BE2C (cell line): ENCODE data around the gene NDUFS7.

ENCODE experiments used
- DNase-seq: peaks from one replicate; pipeline ENCODE4 v3.0.0-alpha.2; 2020
- H3K27me3 ChIP-seq: fragments of 250-450 bp; sonication (Bioruptor Pico); 2 replicates; pipeline ENCODE4 v1.5.1; 2020; ENCODE audit warnings: mild to moderate bottlenecking
- H3K36me3 ChIP-seq: fragments of 250-450 bp; sonication (Bioruptor Pico); 2 replicates; pipeline ENCODE4 v1.5.1; 2020; ENCODE audit warnings: mild to moderate bottlenecking
- H3K4me1 ChIP-seq: fragments of 250-450 bp; sonication (Bioruptor Pico); 2 replicates; pipeline ENCODE4 v1.5.1; 2020
- H3K4me3 ChIP-seq: 2 replicates; pipeline ENCODE4 v1.5.1; 2011; ENCODE audit warnings: low read depth, low read length
- H3K9me3 ChIP-seq: fragments of 250-450 bp; sonication (Bioruptor Pico); 2 replicates; pipeline ENCODE4 v1.5.1; 2020
- CTCF ChIP-seq: IDR thresholded peaks from 2 replicates; pipeline ENCODE4 v1.5.1; 2012; ENCODE audit warnings: mild to moderate bottlenecking, low read depth, low read length

The NDUFS7 gene

DNA sequence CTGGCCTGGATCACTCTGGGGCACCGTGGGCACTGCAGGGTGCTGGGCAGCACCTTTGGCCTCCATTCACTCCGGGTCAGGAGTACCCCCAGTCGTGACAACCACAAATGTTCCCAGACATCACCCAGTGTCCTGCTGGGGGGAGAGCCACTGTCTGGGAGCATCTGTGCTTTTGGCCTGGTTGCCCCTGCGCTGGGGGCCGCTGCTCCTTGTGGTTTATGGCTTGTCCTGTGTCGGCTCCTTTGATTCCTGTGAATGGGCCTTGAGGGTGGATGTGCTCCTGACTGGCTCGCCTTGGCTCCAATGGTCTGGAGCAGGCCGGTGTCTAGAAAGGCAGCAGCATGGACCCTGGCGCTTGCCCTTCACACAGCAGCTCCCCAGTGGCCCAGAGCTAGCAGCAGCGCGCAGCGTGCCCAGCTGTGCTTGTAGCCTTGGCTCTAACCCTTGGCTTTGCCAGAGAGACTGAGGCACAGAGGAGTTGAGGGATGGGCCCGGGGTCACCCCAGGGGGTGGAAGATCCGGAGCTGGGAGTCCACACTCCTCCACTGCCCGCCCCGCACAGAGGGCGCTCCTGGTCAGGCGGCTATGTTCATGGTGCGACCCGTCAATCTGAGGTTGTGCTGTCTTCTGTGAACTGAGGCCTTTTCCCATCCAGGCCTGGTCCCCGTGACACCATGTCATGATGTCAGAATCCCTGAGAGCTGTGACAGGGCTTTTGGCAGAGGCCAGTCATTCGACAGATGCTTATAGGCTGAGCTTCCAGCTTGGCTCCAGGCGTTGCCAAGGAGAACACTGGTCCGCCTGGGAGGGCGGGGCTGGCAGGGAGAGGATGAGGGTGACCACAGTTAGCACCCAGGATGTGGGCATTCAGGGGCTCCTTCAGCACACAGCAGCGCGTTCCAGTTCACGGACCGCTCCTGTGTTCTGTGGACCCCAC, 27.8 kb downstream of the NDUFS7 start:
- no peaks in the 10 kb centered on the region for H3K9me3 ChIP-seq
- H3K27me3 ChIP-seq = no peaks in the 10 kb centered on the region
- no peak for TF ChIP-seq CTCF
- H3K4me1 ChIP-seq = peaks cover 27% of the 10 kb centered on the region
- peak; percentile 61 for DNase-seq
- no peak overlapping the region; the same call in 1 of the 2 replicates for H3K4me3 ChIP-seq
- H3K36me3 ChIP-seq = peaks cover 74% of the 10 kb centered on the region

DNA sequence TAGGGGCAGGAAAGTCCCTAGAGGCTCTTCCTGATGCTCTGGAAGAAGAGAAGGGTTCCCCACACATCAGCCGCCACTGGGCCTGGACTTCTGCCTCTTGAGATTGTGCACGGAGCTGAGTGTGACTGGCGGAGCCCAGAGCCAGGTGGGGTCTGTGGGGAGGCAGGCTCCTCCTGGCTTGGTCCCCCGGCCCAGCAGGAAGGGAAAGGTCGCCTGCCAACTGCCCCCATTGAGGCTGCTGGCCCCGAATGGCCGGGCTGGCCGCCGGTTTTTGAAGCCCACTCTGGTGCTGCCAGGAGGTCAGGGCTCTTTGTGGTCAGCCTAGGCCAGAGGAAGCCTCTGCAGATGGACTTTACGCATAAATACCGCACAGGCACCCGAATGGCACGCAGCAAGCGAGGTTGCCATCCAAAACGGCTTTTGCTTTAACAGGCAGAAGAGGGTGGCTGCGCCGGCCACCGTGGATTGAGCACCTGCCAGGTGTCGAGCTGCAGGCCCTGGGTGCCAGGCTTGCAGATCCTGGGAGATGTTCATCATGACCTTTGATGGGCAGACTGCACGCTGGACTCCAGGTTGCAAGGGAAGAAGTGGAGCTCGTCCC, 28.7 kb downstream of the NDUFS7 start:
- no peak for DNase-seq
- no peaks in the 10 kb centered on the region for H3K9me3 ChIP-seq
- peaks cover 27% of the 10 kb centered on the region for H3K4me1 ChIP-seq
- no peaks in the 10 kb centered on the region for H3K27me3 ChIP-seq
- TF ChIP-seq CTCF = no peak
- H3K4me3 ChIP-seq = no peak overlapping the region
- H3K36me3 ChIP-seq = peaks cover 81% of the 10 kb centered on the region

GRCh38 chr19:1412995-1413800, 29.5 kb downstream of the NDUFS7 start:
- no peaks in the 10 kb centered on the region for H3K27me3 ChIP-seq
- TF ChIP-seq CTCF = no peak
- no peak for DNase-seq
- no peak overlapping the region for H3K4me3 ChIP-seq
- H3K9me3 ChIP-seq = no peaks in the 10 kb centered on the region
- peaks cover 27% of the 10 kb centered on the region for H3K4me1 ChIP-seq
- peaks cover 85% of the 10 kb centered on the region for H3K36me3 ChIP-seq

DNA sequence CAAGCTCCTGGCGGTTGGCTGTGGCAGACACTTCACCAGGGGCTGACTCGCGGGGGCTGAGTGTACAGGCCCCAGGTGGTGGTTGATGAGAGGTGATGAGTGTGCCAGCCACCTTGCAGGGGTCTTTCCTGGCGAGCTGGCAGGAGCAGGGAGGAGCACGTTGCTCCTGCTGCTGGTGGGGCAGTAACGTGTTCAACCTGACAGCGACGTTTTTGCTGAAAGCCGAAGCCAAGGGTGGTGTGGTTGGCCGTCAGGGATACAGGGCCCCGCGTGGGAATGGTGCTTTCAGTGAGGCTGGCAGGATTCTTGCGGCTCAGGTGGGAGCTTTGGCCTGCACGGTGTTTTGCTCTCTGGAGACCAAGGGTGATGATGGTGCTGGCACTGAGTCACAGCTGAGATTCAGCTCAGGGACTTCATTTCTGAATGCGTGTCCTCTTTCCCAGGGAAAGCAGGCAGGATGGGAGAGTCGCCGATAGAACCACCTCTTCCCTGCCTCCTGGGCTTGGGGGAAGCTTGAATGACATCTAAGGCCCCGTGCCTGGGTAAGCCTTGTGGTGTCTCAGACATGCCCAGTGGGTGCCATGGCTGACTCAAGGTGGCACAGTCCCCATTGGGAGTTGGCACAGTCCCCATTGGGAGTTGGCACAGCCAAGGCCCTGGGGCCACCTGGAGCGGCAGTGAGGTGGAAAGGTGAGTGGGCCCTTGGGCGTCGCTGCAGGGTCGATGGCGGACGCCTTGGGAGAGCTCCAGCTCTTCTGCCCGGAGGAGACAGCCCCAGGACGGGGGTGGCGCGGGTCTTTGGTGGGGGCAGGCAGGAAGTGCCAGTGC, 32.5 kb downstream of the NDUFS7 start:
- DNase-seq = no peak
- TF ChIP-seq CTCF = no peak
- Histone ChIP-seq H3K36me3 (peaks cover 82% of the 10 kb centered on the region), H3K4me1 (peaks cover 12% of the 10 kb centered on the region), H3K4me3 (no peak overlapping the region), H3K27me3 (no peaks in the 10 kb centered on the region), H3K9me3 (no peaks in the 10 kb centered on the region)

GRCh38 chr19:1417145-1417544, 33.4 kb downstream of the NDUFS7 start:
- H3K9me3 ChIP-seq = no peaks in the 10 kb centered on the region
- no peak overlapping the region for H3K4me3 ChIP-seq
- H3K27me3 ChIP-seq = no peaks in the 10 kb centered on the region
- H3K36me3 ChIP-seq = peaks cover 82% of the 10 kb centered on the region
- no peak for TF ChIP-seq CTCF
- peaks cover 6% of the 10 kb centered on the region; the same call in 1 of the 2 replicates for H3K4me1 ChIP-seq
- DNase-seq = no peak
